GM18520 (cell line): ENCODE measurements around the gene CENPS.
"Not testable (repeated sequence)": the region's sequence is repeated elsewhere in the genome, so short reads cannot be mapped to it uniquely, and the experiment has no call there.

Experiments used
- ATAC-seq: cut with Tn5 transposase; IDR thresholded peaks from one replicate; pipeline ENCODE4 v1.9.1; 2021; ENCODE audit not compliant: unreplicated experiment

Gene CENPS

DNA sequence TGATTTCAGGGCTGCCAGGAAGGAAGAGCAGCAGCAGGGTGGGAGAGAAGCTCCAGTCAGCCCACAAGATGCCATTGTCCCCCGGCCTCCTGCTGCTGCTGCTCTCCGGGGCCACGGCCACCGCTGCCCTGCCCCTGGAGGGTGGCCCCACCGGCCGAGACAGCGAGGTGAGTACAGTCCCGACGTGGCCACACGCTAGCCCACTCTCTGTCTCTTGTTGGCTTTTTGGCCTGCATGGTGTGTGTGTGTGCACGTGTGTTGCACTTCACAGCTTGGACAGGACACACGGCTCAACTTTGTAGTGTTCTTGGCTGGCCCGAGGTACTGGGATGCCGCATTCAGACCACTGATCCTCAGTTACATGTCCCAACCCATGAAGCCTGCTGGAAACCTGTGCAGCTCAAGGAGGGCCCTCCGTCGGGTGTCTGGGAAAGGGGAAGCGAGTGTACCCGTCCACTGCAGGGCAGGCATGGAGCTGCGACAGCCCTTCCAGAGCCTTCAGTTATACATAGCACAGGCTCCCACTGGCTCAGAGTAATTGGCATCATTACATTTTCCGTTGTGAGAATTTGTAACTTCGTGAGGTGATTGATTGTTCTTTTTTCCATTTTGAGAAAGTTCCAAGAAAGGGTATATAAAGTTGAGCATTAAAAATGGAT is 20.1 kb downstream of the CENPS start:
- no peak for ATAC-seq

DNA sequence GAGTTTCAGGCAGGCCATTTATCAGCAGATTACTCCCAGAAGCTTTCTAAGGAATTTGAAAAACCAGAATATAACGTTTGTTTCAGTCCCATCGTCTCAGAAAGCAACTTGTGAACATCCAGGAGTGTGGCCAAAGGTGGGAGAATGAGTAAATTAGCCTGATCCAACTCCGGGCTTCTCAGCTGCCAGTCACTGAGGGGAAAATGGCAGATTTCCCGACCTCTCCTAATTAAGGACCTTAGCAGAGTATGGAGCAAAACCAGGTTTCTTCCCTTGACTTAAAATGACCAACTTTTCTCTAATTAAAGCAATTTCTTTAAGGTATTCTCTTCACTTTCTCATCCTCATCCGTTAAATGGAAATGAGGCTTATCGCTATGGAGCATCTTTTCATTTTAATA is 20.6 kb downstream of the CENPS start:
- no peak for ATAC-seq

DNA sequence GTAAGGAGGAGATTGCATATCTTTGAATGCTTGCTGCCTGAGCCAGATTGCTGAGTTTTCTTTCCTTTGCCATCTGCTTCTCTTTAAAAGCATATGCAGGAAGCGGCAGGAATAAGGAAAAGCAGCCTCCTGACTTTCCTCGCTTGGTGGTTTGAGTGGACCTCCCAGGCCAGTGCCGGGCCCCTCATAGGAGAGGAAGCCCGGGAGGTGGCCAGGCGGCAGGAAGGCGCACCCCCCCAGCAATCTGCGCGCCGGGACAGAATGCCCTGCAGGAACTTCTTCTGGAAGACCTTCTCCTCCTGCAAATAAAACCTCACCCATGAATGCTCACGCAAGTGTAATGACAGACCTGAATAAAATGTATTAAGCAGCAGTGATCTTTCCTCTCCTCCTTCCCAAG is 21.1 kb downstream of the CENPS start:
- ATAC-seq: no peak

DNA sequence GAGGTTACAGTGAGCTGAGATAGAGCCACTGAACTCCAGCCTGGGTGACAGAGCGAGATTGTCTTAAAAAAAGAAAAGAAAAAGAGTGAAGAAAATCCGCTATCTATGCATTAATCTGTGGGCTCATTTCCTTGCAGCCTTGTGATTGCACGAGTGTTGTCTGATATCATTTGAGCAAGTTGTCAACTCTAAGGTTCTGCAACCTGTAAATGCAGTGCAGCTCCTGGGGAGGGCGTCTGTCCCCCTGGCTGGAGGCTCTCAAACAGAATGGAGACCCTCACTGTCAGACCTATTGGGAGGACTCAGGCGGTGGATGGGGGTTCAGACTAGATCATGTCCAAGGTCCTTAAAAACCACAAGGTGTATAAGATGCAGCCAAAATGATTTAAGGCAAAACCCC is 25.8 kb downstream of the CENPS start:
- ATAC-seq: no peak

DNA sequence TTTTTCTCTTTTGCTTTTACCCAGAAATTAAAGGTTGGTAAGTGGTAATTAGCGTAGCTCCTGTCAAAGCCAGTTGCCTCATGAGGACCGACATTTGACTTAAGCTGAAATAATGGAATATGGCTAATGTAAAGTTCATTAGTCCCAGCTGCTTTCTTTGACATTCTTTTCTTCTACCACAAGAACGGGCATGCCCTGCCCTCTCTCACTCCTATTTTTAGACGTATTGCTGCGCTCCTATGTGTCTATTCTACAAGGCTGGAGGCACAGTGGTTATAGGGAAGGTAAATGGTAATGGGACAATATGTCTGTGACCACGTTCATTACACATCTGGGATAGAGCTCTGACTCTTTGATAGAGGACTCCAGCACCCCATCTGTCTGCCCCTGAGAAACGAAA is 26.4 kb downstream of the CENPS start:
- ATAC-seq: no peak

DNA sequence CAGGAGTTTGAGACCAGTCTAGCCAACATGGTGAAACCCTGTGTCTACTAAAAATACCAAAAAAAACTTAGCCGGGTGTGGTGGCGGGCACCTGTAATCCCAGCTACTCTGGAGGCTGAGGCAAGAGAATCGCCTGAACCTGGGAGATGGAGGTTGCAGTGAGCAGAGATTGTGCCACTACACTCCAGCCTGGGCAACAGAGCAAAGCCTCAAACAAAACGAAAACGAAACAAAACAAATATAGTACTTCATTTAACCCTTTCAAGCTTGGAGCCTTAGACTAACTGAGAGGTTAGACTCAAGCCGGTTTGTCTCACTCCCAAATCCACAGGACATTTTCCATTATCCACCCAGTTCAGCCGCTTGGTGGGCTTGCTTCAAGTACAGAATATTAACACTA is 27.2 kb downstream of the CENPS start:
- ATAC-seq: not testable (repeated sequence)

DNA sequence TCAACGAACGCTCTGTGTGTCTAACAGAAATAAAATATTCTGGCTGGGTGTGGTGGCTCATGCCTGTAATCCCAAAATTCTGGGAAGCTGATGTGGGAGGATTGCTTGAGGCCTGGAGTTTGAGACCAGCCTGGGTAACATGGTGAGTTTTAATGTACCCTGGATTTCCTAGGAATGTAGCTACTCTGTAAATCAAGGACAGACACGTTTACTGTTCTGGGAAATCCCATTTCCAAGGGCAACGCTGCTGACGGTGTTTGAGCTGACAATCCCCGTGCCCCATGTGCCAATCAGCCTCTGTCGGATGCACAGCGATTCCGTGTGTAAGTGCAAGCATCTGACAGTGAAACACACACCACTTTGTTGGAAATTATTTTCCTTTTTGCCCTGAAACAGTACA is 27.6 kb downstream of the CENPS start:
- ATAC-seq: no peak

DNA sequence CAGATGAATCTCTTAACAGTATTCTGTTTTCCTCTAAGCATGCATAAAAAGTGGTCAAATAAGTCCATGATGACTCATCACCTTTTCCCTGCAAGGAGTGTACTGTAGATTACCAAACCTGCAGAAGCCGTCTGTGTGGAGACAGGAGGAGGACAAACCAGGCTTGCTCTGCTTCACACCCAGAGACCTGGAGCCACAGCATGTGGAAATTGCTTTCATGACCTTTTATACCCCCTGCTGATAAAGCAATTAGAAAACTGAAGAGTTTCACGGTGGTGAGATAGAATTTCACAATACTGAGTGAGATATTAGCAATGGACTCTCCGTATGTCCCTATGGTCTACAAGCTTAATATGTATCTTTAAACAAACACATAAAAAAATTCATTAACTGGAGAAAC is 29.0 kb downstream of the CENPS start:
- ATAC-seq: no peak

DNA sequence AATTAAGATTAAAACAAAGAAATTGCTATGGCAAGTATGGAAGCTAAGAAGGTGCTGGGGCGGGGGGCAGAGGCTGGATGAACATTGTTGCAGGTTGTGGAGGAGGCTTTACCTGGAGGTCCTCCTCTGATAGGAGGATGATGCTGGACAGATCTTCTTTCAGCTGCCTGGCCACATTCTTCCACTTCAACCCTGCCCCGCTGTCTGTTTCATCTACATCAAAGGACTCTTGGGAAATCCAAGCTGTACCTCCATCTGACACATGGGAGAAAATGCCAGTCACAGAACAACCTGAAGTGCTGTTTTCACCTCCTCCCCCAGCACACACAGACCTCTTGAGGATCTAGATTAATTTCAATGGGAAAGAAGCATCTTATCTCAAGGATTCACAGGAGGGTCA is 36.8 kb downstream of the CENPS start:
- ATAC-seq: no peak

DNA sequence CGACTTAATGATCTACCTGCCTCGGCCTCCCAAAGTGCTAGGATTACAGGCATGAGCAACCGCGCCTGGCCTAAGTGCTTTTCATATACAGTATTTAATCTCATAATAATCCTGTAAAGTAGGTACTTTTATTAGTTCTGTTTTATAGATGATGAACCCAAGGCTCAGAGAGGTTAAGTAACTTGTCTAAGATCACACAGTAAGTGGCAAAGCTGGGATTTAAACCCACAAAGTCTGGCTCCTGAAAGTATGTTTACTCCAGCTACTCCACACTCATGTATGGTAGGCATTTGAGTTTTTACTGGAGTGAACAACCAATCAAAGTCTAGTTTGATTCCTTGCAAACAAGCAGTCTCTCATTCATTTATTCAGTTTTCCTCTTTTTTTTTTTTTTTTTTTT is 39.8 kb downstream of the CENPS start:
- no peak for ATAC-seq

DNA sequence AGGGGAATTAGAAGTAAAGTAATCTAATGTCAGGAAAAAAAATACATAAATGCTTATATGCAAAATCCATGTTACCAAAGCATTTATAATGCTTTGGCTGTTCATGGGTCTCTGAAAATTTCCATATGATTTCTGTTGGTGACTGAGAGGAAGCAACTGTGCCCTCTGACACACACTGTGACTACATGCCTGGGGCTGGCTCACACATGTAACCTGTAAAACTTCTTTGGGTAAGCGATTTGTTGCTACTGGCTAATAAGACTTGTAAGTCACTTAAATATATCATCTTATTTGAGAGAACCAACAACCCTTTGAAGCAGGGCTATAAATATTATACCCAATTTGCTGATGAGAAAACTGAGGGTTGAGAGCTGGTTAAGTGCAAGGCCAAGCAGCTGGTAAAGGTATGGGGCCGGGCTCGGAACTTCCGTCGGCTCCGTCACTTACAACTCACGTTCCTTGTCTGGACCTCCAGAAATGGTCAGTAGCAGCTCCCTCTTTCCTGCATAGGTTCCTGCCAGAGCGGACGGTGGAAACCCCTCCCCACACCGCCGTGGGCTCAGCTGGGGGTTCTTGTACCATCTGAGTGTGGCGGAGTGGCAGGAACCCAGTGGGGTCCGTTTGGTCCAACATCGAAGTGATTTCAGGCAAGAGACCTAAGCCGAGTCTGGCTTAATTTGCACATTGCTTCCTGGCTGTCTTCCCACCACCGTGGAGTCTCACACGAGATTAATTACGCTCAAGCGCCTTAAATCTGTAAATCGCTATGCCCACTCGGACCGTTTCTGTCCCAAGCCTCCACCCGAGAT is 41.4 kb downstream of the CENPS start:
- no peak for ATAC-seq

DNA sequence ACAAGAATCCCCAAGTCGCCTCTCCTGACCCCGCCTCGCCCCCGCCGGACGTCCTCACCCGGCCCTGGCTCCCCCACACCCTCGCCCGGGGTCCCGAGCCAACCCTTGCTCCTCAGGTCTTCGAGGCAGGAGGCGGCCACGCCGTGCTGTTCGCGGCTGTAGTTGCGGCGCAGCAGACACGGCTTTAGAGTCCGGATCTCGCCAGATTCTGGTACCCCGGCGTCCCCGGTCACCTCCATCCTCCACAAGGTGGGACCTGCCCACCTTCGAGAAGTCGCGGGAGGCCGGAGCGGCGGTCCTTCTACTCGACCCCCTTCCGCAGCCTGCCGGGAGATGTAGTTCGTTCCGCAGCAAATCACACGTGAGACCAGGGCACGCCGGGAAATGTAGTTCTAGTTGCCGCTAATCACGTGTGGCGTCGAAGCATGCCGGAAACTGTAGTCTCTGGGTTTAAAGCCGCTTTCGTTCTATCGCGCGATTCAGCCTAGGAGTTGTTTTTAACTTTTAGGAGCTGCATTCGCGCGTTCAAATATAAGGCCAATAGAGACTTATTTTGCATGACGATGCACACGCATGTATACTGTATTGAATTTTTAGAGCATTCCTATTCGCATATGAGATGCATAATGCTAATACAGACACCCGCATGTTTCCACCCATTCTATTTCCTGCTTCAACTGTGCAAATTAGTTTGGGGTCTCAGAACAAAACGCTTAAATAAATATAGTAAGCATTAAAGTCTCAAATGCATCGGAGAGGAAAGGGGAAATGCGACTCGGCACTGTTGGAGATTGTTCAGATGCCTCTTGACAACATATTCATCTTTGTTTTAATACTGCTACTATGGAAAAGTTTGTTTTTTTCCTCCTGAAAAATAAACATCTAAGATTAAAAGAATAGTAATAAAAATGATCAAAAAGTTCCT is 42.2 kb downstream of the CENPS start, which contains the start of gene DFFA:
Gene DFFA, minus strand, starts transcription at position 310 of the 925 bp plus-strand sequence. Its CDS starts 71 bp downstream, at position 239.
- ATAC-seq: peak; percentile 67

DNA sequence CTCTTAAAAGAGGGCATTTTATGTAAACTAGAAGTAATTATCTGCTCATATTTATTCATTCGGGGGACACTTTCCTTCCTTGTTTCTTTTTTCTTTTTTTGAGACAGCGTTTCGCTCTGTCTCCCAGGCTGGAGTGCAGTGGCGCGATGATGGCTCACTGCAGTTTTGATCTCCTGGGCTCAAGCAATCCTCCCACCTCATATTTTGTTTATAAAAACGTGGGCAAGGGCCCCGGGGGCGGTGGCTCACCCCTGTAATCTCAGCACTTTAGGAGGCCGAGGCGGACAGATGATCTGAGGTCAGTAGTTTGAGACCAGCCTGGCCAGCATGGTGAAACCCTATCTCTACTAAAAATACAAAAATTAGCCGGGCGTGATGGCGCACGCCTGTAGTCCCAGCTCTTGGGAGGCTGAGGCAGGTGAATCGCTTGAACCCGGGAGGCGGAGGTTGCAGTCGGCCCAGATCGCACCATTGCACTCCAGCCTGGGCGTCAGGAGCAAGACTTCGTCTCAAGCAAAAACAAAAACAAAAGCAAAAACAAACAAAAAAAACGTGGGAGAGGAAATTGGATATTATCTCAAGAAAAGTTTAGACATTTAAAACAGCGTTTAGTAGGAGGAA is 43.0 kb downstream of the CENPS start:
- ATAC-seq: no peak

DNA sequence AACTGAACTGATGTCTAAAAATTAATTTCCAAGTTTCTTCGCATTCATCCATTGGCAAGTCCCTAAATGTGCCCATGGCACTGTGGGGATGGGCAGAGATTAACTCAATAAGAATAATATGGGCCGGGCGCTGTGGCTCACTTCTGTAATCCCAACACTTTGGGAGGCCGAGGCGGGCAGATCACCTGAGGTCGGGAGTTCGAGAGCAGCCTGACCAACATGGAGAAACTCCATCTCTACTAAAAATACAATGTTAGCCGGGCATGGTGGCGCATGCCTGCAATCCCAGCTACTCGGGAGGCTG is 44.0 kb downstream of the CENPS start:
- ATAC-seq: not testable (repeated sequence)

DNA sequence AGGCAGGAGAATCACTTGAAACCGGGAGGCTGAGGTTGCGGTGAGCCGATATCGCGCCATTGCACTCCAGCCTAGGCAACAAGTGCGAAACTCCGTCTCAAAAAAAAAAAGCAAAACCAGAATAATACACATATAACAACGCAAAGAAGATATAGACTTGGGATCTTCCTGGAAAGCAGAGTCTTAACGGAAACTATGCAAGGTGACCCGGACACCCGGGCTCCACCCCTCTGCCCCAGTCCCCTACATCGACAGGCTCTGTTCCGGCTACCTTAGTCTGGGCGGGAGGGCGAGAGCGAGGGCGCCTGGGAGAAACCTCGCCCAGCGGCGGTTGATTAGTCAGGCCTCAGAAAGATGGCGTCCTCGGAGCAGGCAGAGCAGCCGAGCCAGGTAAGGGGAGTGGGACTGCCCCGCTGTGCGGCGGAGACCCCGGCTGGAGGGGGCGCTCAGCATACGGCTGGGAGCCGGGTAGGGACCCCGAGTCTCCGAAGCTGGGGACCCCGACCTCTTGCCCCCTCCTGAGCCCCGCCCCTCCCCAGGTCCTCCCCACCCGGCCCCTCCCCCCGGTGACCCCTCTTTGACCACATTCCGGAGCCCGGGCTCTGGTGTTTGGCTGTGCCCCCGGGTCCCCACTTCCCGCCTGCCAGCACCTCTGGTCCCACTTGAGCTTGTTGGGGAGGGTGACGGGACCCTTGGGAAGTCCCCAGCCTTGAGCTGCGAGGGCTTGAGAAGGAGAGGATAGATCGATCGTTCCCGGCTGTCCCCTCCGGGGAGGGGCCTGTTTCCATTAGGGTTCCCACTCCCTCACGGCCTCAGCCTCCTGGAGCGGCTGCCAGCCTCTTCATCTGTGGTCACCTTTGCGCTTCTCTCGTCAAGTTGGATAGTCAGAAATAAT is 44.6 kb downstream of the CENPS start, which contains the start of gene PEX14:
Gene PEX14, plus strand, starts transcription at position 338 of the 895 bp plus-strand sequence. Its CDS starts 17 bp downstream, at position 355.
- ATAC-seq: peak; percentile 44

DNA sequence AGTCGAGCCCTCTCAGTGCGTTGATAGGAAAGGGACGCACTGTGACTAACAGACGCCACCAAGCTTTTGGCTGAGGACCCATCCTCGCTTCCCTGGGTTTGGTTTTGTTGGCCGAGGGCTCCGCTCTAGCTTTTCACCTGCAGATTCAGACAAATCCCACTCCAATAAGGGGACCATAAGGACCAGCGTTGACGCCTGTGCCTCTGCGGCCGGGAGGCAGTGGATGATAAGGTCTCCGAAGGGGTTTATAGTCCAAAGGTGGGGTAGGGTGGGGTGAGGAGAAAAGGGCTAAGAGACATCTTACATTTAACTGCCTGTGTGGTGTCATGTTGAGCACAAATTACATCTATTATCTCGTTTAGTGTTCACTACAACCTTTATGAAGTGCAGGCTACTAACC is 45.3 kb downstream of the CENPS start:
- no peak for ATAC-seq

DNA sequence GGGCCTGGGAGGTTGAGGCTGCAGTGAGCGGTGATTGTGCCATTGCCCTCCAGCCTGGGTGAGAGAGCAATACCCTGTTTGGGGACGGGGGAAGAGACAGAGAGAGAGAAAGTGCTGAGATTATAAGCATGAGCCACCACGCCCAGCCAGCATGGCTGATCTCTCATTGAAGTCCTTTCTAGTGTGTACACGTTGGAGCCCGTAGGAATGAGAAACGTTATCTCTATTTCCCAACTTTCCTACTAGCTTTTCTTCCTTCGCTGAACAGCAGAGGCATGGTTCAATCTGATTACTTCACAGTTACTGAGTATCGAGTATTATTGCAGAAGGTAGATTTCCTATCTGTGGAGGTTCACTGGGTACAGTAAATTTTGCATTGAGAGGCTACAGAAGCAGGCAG is 49.1 kb downstream of the CENPS start:
- ATAC-seq: no peak

DNA sequence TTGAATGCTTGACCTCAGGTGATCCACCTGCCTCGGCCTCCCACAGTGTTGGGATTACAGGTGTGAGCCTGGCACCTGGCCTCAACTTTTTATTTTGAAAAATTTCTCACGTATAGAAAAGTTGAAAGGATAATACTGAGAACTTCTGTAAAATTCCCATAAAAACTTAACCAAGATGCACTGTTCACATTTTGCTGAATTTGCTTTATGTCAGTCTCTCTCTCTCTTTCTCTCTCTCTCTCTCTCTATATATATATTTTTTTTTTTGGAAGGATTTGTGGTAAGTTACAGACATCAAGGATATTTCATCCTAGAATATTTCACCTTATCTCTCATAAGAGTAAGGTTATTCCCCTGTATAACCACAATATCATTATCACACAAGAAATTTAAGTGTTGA is 50.4 kb downstream of the CENPS start:
- ATAC-seq: no peak

DNA sequence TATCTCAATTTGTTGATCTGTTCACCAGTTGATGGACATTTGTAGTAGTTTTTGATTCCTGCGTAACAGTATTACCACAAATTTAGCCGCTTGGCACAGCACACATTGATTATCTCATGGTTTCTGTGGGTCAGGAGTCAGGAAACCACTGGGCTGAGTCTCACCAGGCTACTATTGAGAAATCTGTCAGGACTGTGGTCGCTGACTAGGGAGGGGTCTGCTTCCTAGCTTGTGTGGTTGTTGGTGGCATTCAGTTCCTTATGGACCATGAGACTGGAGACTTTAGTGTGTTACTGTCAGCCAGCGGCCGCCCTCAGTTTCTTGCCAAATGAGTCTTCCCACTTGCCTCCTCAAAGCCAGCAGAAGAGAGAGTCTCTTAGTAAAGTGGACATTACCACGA is 54.3 kb downstream of the CENPS start:
- ATAC-seq: no peak
